ENCODE results near the gene YAE1. TPM values are rescaled to one million over a fixed set of nuclear protein-coding genes. Genes with fewer than 3 reads are reported as not detected.

Gene YAE1
- total RNA-seq, 1 donor from 2014 or later: 16.5 TPM

DNA sequence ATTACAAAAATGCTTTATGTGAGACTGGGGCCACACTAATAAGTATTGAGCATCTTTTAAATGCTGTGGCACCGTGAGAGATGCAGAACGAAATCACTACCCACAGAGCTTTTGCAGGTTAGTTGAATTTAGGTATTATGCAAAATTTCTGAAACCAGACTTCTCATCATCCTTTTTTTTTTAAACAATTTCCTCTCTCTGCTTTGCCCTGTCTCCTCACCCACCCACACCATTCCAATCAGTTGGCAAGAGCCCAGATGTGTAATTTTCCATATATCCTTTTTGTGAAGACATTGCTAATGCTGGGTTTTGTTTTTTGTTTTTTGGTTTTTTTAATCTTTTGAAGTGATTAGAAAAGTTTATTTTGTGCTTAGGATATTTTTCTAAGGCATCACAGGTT lies 1.1 kb downstream of the YAE1 start:
- intact Hi-C loops (cut with DNase I): no loop called here
- no peaks in the 10 kb centered on the region for H3K9me3 ChIP-seq
- ATAC-seq (no peak), DNase-seq (no peak)
- H3K27ac ChIP-seq: no peak overlapping the region
- H3K27me3 ChIP-seq: no peaks in the 10 kb centered on the region
- H3K4me1 ChIP-seq: peaks cover 7% of the 10 kb centered on the region
- H3K36me3 ChIP-seq: peaks cover 19% of the 10 kb centered on the region
- TF ChIP-seq, protein P1, sequence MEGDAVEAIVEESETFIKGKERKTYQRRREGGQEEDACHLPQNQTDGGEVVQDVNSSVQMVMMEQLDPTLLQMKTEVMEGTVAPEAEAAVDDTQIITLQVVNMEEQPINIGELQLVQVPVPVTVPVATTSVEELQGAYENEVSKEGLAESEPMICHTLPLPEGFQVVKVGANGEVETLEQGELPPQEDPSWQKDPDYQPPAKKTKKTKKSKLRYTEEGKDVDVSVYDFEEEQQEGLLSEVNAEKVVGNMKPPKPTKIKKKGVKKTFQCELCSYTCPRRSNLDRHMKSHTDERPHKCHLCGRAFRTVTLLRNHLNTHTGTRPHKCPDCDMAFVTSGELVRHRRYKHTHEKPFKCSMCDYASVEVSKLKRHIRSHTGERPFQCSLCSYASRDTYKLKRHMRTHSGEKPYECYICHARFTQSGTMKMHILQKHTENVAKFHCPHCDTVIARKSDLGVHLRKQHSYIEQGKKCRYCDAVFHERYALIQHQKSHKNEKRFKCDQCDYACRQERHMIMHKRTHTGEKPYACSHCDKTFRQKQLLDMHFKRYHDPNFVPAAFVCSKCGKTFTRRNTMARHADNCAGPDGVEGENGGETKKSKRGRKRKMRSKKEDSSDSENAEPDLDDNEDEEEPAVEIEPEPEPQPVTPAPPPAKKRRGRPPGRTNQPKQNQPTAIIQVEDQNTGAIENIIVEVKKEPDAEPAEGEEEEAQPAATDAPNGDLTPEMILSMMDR (IDR thresholded peaks at IDR 0.05): no peak
- peak overlapping the region; percentile 76 for H3K4me3 ChIP-seq

DNA sequence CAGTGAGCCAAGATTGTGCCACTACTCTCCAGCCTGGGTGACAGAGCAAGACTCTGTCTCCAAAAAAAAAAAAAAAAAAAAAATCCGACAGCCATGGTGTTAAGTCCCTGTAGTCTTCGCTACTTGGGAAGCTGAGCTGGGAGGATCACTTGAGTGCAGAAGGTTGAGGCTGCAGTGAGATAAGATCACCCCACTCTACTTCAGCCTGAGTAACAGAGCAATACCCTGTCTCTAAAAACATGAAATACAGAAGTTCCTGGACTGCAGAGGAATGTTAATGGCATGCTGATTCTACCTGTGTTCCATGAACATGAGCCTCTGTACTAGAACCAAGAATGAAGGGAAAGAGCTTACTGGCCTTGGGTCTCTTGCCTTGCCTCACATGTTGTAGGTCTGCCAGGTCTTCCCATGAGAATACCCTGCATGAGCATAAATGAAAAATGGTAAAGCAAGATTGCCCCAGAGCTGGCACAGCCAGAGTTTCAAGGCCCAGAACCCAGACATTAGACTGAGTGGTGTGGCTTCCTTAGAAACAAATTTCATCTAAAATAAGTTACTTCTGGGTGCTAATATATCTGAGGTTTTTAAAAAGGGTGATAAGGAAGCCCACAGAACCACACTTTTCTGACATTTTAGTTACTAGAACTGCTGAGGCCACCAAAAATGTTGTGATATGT lies 8.6 kb downstream of the YAE1 start:
- peaks cover 34% of the 10 kb centered on the region for H3K36me3 ChIP-seq
- TF ChIP-seq, protein P1 (IDR thresholded peaks at IDR 0.05): no peak
- no peak overlapping the region for H3K4me3 ChIP-seq
- intact Hi-C loops (cut with DNase I): no loop called here
- no peak overlapping the region for H3K27ac ChIP-seq
- no peaks in the 10 kb centered on the region for H3K9me3 ChIP-seq
- H3K4me1 ChIP-seq: no peaks in the 10 kb centered on the region
- DNase-seq (no peak), ATAC-seq (no peak)
- H3K27me3 ChIP-seq: no peaks in the 10 kb centered on the region

DNA sequence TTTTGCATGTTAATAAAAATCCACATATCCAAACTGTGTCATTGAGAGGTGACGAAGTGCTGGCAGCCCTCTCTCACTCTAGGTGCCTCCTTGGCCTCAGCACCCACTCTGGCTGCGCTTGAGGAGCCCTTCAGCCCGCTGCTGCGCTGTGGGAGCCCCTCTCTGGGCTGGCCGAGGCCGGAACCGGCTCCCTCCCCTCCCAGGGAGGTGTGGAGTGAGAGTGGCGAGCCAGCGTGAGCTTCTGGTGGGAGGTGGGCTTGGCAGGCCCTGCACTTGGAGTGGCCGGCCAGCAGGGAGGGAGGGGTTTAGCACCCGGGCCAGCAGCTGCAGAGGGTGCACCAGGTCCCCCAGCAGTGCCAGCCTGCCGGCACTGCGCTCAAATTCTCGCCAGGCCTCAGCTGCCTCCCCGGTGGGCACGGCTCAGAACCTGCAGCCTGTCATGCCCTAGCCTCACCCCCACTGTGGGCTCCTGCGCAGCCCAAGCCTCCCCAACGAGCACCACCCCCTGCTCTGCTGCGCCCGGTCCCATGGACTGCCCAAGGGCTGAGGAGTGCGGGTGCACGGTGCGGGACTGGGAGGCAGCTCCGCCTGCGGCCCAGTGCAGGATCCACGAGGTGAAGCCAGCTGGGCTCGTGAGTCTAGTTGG lies 11.1 kb downstream of the YAE1 start:
- Histone ChIP-seq H3K4me1 (no peaks in the 10 kb centered on the region), H3K27me3 (no peaks in the 10 kb centered on the region), H3K36me3 (peaks cover 15% of the 10 kb centered on the region), H3K4me3 (no peak overlapping the region), H3K27ac (no peak overlapping the region), H3K9me3 (no peaks in the 10 kb centered on the region)
- DNase-seq (no peak), ATAC-seq (no peak)
- intact Hi-C loops (cut with DNase I): no loop called here
- TF ChIP-seq, protein P1 (IDR thresholded peaks at IDR 0.05): no peak

DNA sequence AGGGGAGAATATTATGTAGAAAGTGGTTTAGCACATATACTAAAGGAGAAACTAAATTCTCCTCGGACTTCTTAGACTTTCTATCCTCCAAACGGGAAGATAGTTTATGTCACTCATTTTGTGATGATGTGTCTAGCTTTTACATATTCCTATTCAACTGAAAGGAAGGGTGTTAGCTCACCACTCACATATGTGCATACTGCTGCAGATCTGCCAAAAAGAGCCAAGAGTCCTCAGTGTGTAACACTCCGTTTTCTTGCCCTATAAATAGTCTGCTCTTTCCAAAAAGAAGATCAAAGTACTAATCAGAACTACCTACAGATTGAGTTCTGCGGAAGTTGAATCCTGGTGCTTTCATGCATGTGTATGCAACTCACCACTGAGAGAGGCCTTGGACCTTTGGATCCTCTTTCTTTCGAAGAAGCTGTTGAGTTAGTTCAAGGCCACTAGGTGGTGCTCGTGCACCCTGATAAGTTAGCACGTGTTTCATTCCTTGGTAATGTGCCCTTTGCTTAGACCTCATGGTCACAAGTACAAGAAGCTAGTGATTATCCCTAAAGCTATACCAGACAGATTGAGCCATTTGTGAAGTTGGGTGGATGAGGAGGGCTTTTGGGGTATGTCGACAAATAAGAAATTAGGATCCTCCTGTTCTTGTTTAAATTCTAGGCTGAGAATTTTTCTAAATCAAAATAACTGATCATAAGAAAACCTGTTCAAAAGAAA lies 14.1 kb downstream of the YAE1 start:
- Histone ChIP-seq H3K4me1 (no peaks in the 10 kb centered on the region), H3K4me3 (no peak overlapping the region), H3K27ac (no peak overlapping the region), H3K36me3 (no peaks in the 10 kb centered on the region), H3K9me3 (no peaks in the 10 kb centered on the region), H3K27me3 (no peaks in the 10 kb centered on the region)
- TF ChIP-seq, protein P1 (IDR thresholded peaks at IDR 0.05): peak; percentile 91
- intact Hi-C loops (cut with DNase I): no loop called here
- DNase-seq: no peak
- ATAC-seq: peak; percentile 99

DNA sequence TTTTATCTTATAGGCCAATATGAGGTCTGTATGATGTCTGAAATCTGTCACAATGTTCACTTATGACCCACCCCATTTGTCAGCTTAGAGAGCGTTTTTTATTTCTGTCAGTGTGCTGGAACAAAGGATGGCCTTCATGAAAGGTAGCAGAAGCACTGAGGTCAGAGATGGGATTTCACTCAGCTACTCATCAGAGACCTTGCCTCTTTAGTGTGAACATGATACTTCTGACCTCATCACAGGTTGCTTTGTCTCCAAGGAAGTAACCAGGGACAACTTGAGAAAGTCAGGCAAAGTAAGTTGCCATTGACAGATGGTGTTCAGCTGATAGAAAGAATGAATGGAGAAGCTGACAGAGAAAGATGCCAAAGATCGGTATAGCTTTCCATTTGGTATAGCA lies 16.3 kb downstream of the YAE1 start:
- no peaks in the 10 kb centered on the region for H3K36me3 ChIP-seq
- TF ChIP-seq, protein P1 (IDR thresholded peaks at IDR 0.05): no peak
- H3K4me3 ChIP-seq: no peak overlapping the region
- H3K27me3 ChIP-seq: no peaks in the 10 kb centered on the region
- H3K27ac ChIP-seq: no peak overlapping the region
- intact Hi-C loops (cut with DNase I): loop anchor here (2.0 kb wide), 1 partner anchor 168 kb away; no protein-coding TSS in a partner anchor
- H3K4me1 ChIP-seq: no peaks in the 10 kb centered on the region
- no peaks in the 10 kb centered on the region for H3K9me3 ChIP-seq
- ATAC-seq: no peak
- no peak for DNase-seq

Data from upper lobe of right lung (tissue), 1 donor.